Measurements from ENCODE around the gene TRIM37.

TRIM37 gene, protein sequence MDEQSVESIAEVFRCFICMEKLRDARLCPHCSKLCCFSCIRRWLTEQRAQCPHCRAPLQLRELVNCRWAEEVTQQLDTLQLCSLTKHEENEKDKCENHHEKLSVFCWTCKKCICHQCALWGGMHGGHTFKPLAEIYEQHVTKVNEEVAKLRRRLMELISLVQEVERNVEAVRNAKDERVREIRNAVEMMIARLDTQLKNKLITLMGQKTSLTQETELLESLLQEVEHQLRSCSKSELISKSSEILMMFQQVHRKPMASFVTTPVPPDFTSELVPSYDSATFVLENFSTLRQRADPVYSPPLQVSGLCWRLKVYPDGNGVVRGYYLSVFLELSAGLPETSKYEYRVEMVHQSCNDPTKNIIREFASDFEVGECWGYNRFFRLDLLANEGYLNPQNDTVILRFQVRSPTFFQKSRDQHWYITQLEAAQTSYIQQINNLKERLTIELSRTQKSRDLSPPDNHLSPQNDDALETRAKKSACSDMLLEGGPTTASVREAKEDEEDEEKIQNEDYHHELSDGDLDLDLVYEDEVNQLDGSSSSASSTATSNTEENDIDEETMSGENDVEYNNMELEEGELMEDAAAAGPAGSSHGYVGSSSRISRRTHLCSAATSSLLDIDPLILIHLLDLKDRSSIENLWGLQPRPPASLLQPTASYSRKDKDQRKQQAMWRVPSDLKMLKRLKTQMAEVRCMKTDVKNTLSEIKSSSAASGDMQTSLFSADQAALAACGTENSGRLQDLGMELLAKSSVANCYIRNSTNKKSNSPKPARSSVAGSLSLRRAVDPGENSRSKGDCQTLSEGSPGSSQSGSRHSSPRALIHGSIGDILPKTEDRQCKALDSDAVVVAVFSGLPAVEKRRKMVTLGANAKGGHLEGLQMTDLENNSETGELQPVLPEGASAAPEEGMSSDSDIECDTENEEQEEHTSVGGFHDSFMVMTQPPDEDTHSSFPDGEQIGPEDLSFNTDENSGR

DNA sequence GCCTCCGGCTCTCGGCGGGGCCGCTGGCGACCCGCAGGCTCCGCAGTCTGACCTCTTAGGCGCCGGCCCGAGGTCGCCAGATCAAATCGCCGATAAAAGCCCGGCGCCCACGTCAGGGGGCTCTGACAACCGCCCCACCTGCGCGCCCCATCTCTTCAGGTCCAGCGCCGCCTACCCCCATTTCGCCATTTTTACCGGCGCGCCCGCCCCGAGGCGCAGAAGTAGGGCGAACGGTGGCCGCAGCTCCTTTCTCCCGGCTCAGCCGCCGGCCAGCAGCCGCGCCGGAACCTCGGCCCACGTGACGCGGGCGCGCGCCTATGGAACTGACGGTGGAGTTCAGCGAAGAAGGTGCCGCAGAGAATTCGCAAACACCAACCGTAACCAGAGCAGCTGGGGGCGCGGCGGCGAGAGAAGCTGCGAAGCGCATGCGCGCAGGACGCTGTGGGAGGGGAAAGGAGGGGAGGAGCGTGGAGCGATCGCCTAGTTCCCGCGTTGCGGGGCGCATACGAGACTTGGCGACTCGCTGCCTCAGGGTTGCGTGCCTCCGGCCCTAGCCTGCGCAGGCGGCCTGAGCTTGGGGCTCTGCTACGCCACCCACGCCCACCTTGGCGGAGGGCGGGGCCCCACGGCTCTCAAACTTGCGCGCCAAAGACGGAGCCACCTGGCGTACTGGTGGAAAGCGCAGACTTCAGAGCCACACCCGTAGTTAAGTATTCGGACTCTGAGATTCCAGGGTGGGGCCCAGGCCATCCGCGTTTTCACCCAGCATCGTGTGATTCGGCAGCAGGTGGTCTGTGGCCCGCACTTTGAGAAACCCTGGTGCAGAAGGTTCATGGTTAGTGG, at the start of gene TRIM37:
TSS of gene TRIM37 (minus strand) at position 418 of the 843 bp plus-strand sequence. CDS start 419 bp downstream, outside the sequence.
- H3K27me3 ChIP-seq (ENCODE audit: insufficient read depth, low read length, poor library complexity): no peaks in the 10 kb centered on the region
- TF ChIP-seq EZH2 (IDR thresholded peaks at IDR 0.05; ENCODE audit: borderline replicate concordance, low read depth, low read length, severe bottlenecking): no peak
- TF ChIP-seq, protein P1, sequence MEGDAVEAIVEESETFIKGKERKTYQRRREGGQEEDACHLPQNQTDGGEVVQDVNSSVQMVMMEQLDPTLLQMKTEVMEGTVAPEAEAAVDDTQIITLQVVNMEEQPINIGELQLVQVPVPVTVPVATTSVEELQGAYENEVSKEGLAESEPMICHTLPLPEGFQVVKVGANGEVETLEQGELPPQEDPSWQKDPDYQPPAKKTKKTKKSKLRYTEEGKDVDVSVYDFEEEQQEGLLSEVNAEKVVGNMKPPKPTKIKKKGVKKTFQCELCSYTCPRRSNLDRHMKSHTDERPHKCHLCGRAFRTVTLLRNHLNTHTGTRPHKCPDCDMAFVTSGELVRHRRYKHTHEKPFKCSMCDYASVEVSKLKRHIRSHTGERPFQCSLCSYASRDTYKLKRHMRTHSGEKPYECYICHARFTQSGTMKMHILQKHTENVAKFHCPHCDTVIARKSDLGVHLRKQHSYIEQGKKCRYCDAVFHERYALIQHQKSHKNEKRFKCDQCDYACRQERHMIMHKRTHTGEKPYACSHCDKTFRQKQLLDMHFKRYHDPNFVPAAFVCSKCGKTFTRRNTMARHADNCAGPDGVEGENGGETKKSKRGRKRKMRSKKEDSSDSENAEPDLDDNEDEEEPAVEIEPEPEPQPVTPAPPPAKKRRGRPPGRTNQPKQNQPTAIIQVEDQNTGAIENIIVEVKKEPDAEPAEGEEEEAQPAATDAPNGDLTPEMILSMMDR (IDR thresholded peaks at IDR 0.05; ENCODE audit: borderline replicate concordance, extremely low read depth, low read length, poor library complexity, severe bottlenecking): peak; percentile 31
- peaks cover 72% of the 10 kb centered on the region for H3K4me1 ChIP-seq (ENCODE audit: insufficient read depth, low read length)
- H4K20me1 ChIP-seq (ENCODE audit: insufficient read depth, low read length): peaks cover 22% of the 10 kb centered on the region; the same call in 1 of the 2 replicates
- peak within 1 kb of the TSS; percentile 93 for H3K27ac ChIP-seq (ENCODE audit: low read length)
- peak within 1 kb of the TSS; percentile 82 for H3K4me2 ChIP-seq (ENCODE audit: insufficient read depth, low read length)
- ATAC-seq (ENCODE audit: insufficient read depth, low read depth): peak; percentile 95
- H3K79me2 ChIP-seq (ENCODE audit: insufficient read depth, low read length): peaks cover 89% of the 10 kb centered on the region
- H3K9me3 ChIP-seq (ENCODE audit: insufficient read depth, low read length, severe bottlenecking): no peaks in the 10 kb centered on the region
- DNase-seq: peak; percentile 99
- H2AFZ ChIP-seq (ENCODE audit: low read depth, low read length): peak within 1 kb of the TSS; percentile 96
- H3K4me3 ChIP-seq (ENCODE audit: low read depth in 1 of 2, low read length in 2 of 2): peak within 1 kb of the TSS; percentile 57 to 83
- H3K36me3 ChIP-seq (ENCODE audit: insufficient read depth, low read length): peaks cover 28% of the 10 kb centered on the region
- H3K9ac ChIP-seq (ENCODE audit: low read depth, low read length): peak within 1 kb of the TSS; percentile 81

GRCh38 chr17:59155439-59156177, 48.9 kb upstream of the TRIM37 start, which contains the start of gene PRR11:
TSS of gene PRR11 (plus strand) at chr17:59155746. CDS start at chr17:59169753, 14,007 bp downstream.
- H3K79me2 ChIP-seq (ENCODE audit: insufficient read depth, low read length): peaks cover 94% of the 10 kb centered on the region
- H4K20me1 ChIP-seq (ENCODE audit: insufficient read depth, low read length): peaks cover 18% of the 10 kb centered on the region; the same call in 1 of the 2 replicates
- peak within 1 kb of the TSS; percentile 75 for H3K4me2 ChIP-seq (ENCODE audit: insufficient read depth, low read length)
- no peaks in the 10 kb centered on the region for H3K27me3 ChIP-seq (ENCODE audit: insufficient read depth, low read length, poor library complexity)
- DNase-seq (peak; percentile 98), ATAC-seq (ENCODE audit: insufficient read depth, low read depth) (peak; percentile 89)
- H3K27ac ChIP-seq (ENCODE audit: low read length): peak within 1 kb of the TSS; percentile 96
- H3K9me3 ChIP-seq (ENCODE audit: insufficient read depth, low read length, severe bottlenecking): no peaks in the 10 kb centered on the region
- peaks cover 74% of the 10 kb centered on the region for H3K4me1 ChIP-seq (ENCODE audit: insufficient read depth, low read length)
- H2AFZ ChIP-seq (ENCODE audit: low read depth, low read length): peak within 1 kb of the TSS; percentile 75
- H3K9ac ChIP-seq (ENCODE audit: low read depth, low read length): peak within 1 kb of the TSS; percentile 89
- H3K4me3 ChIP-seq (ENCODE audit: low read depth in 1 of 2, low read length in 2 of 2): peak within 1 kb of the TSS; percentile 70
- TF ChIP-seq, protein P1 (IDR thresholded peaks at IDR 0.05; ENCODE audit: borderline replicate concordance, extremely low read depth, low read length, poor library complexity, severe bottlenecking): no peak
- no peak for TF ChIP-seq EZH2 (IDR thresholded peaks at IDR 0.05; ENCODE audit: borderline replicate concordance, low read depth, low read length, severe bottlenecking)
- H3K36me3 ChIP-seq (ENCODE audit: insufficient read depth, low read length): peaks cover 17% of the 10 kb centered on the region

Data from DND-41 (cell line).